ENCODE results near the gene IGF2. TPM values are rescaled to one million over a fixed set of nuclear protein-coding genes. Genes with fewer than 3 reads are reported as not detected.
A peak's percentile ranks its signal among the peaks of the same experiment; 100 is the strongest.

The IGF2 gene
- polyA plus RNA-seq, 1 experiment: 20.3 TPM

DNA sequence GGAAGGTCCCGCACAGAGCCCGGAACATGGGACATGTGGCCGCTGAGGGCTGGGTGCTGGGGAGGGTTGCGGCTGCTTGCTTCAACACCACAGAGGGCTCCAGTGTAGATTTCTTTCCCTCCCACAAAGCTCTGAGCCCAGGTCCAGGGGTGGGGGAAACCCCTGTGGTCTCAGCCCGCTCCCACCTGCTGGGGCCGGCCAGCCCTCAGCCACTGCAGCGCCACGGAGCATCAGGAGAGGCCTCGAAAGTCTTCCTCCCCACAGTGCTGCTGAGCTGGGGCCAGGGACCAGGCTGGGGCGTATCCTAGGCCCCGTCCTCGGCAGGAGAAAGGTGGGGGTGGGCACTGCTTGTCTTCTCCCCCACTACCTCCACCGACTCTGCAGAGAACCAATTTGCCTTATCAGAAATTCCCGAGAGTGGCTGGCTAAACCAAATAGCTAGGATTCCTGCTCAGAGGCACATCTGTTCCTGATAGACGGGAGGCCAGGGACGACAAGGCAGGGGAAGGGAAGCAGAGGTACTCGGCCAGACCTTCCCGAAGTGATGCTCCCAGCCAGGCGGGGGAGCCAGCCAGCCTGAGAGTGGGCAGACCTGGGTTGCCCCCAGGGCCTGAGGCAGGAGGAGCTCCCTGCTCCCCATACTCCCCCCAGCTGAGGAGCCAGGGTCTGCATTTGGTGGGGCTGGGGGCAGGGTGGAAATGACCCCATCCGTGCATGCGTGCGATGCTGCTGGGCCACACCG lies 18.7 kb downstream of the IGF2 start:
- no peak for DNase-seq (ENCODE audit: low read depth)
- ChIA-PET CTCF (interaction anchor here (1.0 to 1.7 kb wide), 6 partner anchors 13 to 83 kb away, joined by 3 to 9 read pairs (median 4); no protein-coding TSS in a partner anchor), POLR2A (interaction anchor here (0.6 kb wide), 2 partner anchors 17 to 23 kb away, joined by 3 read pairs; no protein-coding TSS in a partner anchor)
- Histone ChIP-seq H3K27me3 (ENCODE audit: control insufficient read depth, insufficient read depth, low read length) (no peaks in the 10 kb centered on the region), H3K4me3 (ENCODE audit: low read depth, low read length) (no peak overlapping the region), H3K36me3 (ENCODE audit: control insufficient read depth, insufficient read depth, low read length) (no peaks in the 10 kb centered on the region)
- TF ChIP-seq, protein P1, sequence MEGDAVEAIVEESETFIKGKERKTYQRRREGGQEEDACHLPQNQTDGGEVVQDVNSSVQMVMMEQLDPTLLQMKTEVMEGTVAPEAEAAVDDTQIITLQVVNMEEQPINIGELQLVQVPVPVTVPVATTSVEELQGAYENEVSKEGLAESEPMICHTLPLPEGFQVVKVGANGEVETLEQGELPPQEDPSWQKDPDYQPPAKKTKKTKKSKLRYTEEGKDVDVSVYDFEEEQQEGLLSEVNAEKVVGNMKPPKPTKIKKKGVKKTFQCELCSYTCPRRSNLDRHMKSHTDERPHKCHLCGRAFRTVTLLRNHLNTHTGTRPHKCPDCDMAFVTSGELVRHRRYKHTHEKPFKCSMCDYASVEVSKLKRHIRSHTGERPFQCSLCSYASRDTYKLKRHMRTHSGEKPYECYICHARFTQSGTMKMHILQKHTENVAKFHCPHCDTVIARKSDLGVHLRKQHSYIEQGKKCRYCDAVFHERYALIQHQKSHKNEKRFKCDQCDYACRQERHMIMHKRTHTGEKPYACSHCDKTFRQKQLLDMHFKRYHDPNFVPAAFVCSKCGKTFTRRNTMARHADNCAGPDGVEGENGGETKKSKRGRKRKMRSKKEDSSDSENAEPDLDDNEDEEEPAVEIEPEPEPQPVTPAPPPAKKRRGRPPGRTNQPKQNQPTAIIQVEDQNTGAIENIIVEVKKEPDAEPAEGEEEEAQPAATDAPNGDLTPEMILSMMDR (IDR thresholded peaks at IDR 0.05; ENCODE audit: insufficient read depth, low read depth, low read length): peak; percentile 36; the same call in 1 of the 2 replicates

DNA sequence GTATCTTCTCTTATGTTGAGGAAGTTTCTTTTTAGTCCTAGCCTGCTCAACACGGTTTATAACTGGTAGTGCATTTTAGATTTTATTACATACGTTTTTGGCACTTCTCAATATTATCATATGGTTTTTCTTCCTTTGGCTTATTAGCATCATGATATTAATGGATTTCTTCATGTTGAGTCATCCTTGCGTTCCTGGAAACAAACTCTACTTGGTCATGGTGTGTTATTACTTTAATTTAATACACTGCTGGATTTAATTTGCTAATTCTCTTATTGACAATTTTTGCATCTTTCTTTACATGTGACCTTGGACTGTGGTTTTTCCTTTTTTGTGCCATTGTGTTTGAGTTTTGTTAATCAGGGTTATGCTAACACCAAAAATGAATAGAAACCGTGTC lies 20.5 kb downstream of the IGF2 start:
- H3K27me3 ChIP-seq (ENCODE audit: control insufficient read depth, insufficient read depth, low read length): no peaks in the 10 kb centered on the region
- H3K4me3 ChIP-seq (ENCODE audit: low read depth, low read length): no peak overlapping the region
- ChIA-PET POLR2A (no interaction called here), CTCF (no interaction called here)
- H3K36me3 ChIP-seq (ENCODE audit: control insufficient read depth, insufficient read depth, low read length): no peaks in the 10 kb centered on the region
- TF ChIP-seq, protein P1 (IDR thresholded peaks at IDR 0.05; ENCODE audit: insufficient read depth, low read depth, low read length): no peak
- DNase-seq (ENCODE audit: low read depth): no peak

DNA sequence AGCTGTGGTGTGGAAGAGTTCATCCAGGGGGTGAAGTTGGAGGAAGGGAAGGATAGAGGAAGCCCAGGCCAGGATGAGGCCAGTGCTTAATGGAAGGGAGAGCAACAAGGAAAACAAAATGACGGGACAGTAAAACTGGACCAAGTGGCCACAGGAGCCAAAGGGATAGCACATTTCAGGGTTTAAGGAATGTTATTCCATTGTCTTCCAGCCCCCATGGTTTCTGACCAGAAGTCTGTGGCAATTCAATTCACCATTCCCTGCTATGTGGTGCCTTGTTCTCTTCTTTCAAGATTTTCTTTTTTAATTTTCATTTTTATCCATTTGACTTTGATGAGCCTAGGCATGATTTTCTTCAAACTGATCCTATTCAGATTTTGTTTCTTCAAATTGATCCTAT lies 22.5 kb downstream of the IGF2 start:
- no peak for DNase-seq (ENCODE audit: low read depth)
- POLR2A ChIA-PET: no interaction called here
- CTCF ChIA-PET: no interaction called here
- Histone ChIP-seq H3K4me3 (ENCODE audit: low read depth, low read length) (no peak overlapping the region), H3K27me3 (ENCODE audit: control insufficient read depth, insufficient read depth, low read length) (no peaks in the 10 kb centered on the region), H3K36me3 (ENCODE audit: control insufficient read depth, insufficient read depth, low read length) (no peaks in the 10 kb centered on the region)
- TF ChIP-seq, protein P1 (IDR thresholded peaks at IDR 0.05; ENCODE audit: insufficient read depth, low read depth, low read length): no peak

DNA sequence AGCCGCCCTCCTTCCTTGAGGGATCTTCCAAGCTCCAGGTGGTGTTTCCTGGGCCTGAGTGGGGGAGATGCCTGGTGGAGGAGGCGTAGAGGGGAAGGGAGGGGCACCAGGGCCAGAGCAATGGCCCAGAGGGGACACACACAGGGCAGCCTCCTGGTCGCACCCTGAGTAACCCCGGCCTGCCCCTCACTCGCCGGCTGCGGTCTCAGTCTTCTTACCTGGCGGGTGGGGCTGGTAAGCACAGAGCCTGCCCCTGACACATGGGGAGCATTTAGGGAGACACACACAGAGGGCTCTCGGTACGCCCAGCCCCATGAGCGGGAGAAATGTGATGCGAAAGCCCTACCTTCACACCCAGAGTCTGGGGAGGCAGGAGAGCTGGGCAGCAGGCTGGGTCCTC lies 23.9 kb downstream of the IGF2 start:
- no peaks in the 10 kb centered on the region for H3K36me3 ChIP-seq (ENCODE audit: control insufficient read depth, insufficient read depth, low read length)
- POLR2A ChIA-PET: no interaction called here
- TF ChIP-seq, protein P1 (IDR thresholded peaks at IDR 0.05; ENCODE audit: insufficient read depth, low read depth, low read length): no peak
- no peaks in the 10 kb centered on the region; the same call in 1 of the 2 replicates for H3K27me3 ChIP-seq (ENCODE audit: control insufficient read depth, insufficient read depth, low read length)
- CTCF ChIA-PET: no interaction called here
- no peak for DNase-seq (ENCODE audit: low read depth)
- no peak overlapping the region for H3K4me3 ChIP-seq (ENCODE audit: low read depth, low read length)

DNA sequence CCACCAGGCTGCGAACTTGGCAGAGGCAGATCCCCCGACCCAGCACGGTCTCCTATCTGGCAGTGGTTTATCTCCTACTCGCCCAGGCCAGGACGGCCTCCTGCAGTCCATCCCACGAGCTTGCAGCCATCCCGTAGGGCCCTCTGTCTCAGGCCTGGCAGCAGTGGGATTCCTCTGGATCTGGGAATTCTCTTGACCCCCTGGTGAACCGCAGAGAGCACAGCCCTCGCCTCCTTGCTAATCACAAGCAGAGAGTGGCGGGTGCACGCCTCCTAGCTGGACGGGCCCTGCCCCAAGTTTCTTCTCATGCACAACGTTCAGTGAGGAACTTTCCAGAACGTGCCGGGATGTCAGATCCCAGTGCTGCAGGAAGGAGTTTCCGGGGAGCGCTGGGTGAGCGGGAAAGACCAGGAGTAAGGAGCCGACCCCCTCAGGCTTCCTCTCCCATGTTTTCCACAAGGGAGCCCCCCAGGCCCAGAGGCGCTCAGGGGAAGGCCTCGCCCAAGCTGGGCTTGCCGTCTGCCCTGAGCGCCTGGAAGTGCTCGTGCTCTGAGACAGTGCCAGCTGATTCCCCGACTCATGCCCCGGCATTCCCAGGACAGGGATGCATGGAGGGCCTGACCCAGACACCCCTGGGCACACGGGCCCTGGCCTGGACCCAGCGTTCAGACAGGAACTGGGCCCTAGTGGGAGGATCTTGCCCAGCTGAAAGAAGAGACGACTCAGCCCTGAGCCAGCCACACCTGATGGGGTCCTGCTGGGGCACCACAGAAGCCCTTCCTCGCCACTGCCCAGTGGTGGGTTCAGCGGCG lies 24.6 kb downstream of the IGF2 start:
- ChIA-PET POLR2A (no interaction called here), CTCF (interaction anchor here (1.3 to 1.9 kb wide), 3 partner anchors 17 to 37 kb away, joined by 3 to 6 read pairs (median 4); no protein-coding TSS in a partner anchor)
- DNase-seq (ENCODE audit: low read depth): no peak
- no peaks in the 10 kb centered on the region; the same call in 1 of the 2 replicates for H3K27me3 ChIP-seq (ENCODE audit: control insufficient read depth, insufficient read depth, low read length)
- no peaks in the 10 kb centered on the region for H3K36me3 ChIP-seq (ENCODE audit: control insufficient read depth, insufficient read depth, low read length)
- TF ChIP-seq, protein P1 (IDR thresholded peaks at IDR 0.05; ENCODE audit: insufficient read depth, low read depth, low read length): no peak
- no peak overlapping the region for H3K4me3 ChIP-seq (ENCODE audit: low read depth, low read length)
